IPS DF 4.7 (cell line): ENCODE measurements around the gene NDC80.
"Not testable (repeated sequence)": the region's sequence is repeated elsewhere in the genome, so short reads cannot be mapped to it uniquely, and the experiment has no call there.

ENCODE experiments used
- DNase-seq: peaks from one replicate; pipeline ENCODE4 v3.0.0-alpha.2; 2013; ENCODE audit warnings: low spot score; ENCODE audit errors: extremely low read depth

NDC80 gene

DNA sequence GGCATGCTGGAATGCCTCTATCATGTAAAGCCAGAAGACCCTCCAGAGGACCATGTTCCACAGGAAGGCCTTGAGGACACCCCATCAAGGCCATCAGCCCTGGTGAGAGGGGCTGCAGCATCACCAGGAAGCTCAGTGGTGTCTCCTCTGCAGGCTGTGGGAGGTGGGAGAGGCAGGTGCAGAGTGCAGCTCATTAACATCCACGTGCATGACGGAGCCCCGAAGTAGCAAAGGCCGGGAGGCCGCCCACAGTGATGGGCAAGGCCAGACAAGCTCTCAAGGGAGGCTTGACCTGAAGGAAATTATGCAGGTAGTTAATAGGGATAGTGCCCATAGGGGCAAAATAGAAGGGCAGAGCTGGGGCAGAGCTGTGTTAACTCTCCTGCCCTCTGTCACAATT lies 53.9 kb downstream of the NDC80 start:
- no peak for DNase-seq

DNA sequence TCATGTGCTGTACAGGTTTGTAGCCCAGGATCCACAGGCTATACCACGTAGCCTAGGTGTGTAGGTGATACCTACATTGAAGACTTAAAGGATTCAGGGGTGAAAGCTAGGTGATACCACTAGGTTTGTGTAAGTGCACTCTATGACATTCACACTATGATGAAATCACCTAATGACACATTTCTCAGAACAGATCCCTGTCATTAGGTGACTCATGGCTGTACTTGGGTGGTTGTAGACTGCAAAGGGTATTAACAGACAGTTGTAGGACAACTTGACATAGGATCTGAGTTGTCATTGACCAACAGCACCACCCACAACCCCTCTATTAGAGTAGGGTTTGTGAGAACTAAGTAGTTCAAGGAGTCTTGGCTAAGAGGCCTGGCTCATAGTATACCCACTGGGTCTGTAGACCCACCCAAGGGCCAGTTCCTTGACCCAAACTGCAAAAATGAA lies 56.5 kb downstream of the NDC80 start:
- no peak for DNase-seq

DNA sequence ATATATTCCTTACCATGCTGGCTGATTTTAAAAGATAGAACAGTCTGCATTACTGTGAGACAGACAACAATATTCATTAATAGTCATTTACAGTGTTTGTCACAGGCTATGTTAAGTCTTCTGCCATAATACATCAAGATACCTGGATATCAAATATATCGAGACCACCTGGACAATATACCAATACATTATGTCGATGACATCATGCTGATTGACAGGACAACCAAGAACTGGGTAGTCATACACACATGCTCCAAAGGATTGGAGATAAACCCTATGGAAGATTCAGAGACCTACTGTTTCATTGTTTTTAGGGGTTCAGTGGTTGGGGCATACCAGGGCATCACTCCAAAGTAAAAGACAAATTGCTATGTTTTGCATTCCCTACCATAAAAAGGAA lies 57.6 kb downstream of the NDC80 start:
- DNase-seq = no peak

DNA sequence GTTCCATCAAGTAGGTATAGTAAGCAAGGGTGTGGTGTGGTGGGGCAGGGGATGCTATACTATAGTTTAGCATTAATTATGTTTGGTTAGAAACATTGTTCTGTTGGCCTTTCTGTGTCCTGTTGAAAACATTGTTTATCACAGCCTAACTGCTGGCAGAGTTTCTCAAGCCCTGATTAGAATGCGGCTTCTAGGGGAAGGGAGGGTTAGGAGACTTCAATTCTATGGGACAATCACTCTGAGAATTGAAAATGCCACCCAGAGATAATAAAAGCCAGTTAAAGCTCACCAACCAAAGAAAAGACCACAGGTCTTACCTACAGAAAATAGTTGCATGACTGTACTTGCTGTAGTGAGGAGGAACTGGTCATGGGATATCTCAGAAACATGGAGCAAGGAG lies 64.2 kb downstream of the NDC80 start:
- DNase-seq = no peak

DNA sequence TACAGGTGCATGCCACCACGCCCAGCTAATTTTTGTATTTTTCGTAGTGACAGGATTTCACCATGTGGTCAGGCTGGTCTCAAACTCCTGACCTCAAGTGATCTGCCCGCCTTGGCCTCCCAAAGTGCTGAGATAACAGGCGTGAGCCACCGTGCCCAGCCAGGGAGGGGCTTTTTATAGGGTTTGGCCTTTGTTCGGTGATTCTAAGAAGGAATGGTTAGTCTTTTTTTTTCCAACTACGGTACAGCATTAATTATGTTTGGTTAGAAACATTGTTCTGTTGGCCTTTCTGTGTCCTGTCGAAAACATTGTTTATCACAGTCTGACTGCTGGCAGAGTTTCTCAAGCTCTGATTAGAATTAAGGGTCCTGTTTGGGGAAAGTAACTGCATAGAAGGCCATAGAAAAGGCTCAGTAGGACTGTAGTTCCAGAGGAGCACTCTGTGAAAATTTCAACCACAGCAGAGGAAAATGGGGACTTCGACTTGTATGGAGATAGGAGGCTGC lies 64.8 kb downstream of the NDC80 start:
- DNase-seq = no peak

DNA sequence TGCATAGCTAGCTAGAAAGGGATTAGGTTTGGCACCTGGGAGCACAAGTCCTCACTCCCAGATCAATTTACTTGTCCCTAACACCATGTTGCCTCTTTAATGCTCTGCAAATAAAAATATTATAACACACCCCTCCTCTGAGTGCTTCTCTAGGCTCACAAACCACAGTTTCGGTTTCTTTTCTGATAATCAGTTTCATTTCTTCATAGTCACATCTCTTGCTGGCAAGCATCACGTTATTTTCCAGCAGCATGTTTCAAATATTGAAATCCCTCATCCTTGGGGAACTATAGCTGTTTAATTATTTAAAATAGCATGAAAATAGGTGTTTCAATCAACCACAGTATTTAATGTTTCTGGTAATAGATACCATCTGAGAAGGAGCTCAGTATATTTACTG lies 70.3 kb downstream of the NDC80 start:
- no peak for DNase-seq

DNA sequence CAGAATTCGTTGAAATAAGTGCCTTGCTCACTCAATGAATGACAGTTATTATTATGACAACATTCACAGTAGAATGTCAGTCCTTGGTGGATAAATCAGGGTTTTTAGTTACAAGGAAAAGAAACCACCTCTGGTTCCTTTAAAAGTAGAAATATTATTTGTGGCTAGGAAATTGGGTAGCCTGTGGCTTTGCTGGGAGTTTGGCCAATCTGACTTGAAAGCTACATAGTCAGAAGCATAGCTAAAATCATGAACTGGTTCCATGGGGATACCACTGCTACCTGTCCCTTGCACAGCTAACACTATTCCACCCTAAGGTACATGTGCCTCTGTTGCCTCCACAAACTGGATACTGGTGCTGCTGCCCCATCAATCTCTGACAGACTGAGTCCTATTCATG lies 71.4 kb downstream of the NDC80 start:
- DNase-seq = no peak

DNA sequence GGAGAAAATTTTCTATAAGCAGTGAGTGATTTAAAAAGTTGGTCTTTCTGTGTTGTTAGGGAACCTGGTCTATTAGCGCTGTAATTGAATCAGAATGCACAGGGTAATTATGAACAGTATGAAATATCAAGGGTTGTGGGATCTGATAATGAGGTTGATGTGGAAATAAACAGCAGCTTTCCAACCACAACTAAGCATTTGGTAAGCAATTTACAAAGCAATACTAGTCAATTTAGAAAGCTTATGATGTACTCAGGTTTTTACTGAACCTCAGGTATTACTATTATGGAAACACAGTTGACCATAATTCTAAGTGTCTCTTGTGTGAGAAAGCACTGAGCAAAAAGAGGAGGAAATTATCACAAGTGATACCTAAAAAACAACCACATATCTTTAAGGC lies 73.2 kb downstream of the NDC80 start:
- DNase-seq = no peak

DNA sequence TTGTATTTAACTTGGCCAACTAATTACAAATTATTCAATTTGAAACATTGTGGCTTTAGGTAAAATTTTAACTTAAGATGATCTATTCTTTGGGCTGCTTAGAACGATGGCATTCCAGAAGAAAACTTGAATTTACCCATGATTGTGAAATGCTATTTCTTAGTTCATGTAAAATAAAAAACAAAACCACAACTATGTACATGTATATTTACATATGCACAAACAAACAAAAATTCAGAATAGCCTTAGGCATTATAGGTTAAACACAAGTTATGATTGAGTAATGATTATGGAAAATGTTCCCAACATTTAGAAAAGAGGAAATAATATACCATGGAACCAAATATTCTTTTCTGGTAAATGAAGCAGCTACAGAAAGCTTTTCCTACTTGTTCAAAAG lies 80.6 kb downstream of the NDC80 start:
- DNase-seq = no peak

DNA sequence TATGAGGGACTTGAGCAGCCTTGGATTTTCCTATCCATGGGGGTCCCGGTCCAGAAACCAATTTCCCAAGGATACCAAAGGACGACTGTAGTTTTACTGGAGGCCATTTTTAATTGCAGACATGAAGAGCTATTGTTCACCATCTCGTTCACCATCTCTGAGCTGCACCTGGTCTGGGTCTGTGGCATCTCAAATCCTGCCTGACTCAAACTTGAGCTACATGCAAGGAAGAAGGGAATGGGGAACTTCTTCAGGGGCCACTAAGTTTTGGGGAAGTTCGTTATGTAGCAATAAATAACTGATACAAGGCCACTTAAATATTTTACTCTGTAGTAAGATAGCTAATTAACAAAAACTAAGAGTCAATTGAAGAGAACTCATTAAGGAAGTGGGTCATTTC lies 82.1 kb downstream of the NDC80 start:
- DNase-seq = no peak

DNA sequence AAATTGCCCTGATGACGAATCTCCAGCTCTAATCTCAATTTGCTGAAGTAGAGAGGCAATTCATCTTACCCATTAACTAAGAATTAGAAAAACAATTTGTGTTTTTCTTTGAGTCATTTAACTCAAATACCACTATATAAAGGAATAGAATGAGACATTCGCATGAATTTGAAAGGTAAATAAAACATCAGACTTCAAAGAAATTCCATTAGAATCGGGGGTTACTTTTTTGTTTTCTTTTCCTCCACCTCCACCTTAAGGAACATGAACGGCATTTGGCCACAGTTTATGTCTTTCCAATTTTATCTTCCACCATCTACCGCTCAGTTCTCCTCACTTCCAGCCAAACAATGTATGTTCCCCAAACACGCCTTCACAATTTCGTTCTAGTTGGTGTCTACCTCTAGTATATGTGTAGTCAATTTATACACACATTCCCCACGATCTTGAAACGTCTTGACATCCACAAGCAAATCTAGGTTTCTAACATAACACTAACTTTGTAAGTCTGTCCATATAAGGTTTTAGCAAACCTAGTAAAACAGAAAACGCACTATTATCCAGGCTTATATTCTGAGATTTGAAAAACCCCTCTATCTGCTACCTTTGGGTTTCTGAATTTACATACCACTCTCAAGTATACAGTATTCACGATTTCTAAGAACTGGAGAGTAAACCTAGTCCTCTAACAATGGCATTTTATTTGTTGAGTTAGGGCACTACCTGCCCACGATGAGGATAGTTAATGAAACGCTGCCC lies 83.0 kb downstream of the NDC80 start:
- DNase-seq = no peak

DNA sequence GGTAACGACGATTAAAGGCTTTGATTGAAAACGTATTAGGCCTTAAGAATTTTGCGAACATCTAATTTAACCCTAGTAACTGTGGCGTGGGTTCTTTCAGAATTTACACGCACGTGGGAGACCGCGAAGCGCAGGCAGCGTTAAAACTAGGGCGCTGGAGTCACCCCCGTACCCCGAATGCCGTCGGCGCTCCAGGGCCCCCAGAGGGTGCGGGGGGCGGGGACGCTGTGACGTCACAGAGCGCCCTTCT lies 83.5 kb downstream of the NDC80 start:
- DNase-seq = no peak

DNA sequence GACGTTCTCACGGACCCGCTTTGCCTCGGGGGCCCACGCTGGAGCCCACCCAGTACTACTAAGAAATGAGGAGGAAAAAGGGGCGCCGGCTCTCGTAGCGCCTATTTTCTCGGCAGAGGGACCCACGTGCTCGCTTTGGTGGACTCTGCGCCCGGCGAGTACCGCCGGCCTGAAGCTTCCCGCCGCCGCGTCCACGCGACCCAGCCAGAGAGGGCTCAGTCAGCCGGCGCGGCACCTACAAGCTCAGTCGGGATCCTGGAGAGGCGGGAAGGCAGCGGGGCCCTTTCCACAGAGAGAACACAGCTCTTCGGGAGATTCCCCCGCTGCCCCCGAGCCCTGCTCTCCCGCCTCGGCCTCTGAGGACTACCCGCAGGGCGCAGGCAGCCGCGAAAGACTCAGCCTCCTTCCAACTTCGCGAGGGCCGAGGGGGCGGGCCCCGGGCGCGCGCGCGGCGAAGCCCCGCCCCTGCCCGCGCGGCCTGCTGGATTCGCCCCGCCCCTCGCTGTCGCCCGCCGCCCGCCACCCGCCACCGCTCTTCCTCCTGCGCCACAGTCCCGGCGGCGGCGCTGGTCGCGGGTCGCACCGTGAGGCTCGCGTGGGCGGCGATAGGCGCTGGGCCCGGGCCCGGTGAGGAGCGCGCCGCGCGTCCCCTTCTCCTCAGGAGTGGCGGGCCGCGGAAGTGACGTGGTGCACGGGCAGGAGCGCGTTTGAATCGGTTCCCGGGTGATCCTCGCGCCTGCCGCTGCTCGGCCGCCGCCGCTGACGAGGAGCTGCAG lies 84.0 kb downstream of the NDC80 start, which contains the start of gene SMCHD1:
TSS of gene SMCHD1 (plus strand) at position 549 of the 776 bp plus-strand sequence. CDS start 350 bp downstream, outside the sequence.
- DNase-seq = no peak

DNA sequence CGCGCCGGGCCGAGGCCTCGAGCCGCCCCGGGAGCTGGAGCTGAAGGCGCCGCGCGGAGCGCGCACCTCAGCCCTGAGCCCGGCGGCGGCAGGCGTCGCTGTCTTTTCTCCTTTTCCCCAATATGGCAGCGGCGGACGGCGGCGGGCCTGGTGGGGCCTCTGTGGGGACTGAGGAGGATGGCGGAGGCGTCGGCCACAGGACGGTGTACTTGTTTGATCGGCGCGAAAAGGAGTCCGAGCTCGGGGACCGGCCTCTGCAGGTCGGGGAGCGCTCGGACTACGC lies 84.5 kb downstream of the NDC80 start:
- DNase-seq = no peak

DNA sequence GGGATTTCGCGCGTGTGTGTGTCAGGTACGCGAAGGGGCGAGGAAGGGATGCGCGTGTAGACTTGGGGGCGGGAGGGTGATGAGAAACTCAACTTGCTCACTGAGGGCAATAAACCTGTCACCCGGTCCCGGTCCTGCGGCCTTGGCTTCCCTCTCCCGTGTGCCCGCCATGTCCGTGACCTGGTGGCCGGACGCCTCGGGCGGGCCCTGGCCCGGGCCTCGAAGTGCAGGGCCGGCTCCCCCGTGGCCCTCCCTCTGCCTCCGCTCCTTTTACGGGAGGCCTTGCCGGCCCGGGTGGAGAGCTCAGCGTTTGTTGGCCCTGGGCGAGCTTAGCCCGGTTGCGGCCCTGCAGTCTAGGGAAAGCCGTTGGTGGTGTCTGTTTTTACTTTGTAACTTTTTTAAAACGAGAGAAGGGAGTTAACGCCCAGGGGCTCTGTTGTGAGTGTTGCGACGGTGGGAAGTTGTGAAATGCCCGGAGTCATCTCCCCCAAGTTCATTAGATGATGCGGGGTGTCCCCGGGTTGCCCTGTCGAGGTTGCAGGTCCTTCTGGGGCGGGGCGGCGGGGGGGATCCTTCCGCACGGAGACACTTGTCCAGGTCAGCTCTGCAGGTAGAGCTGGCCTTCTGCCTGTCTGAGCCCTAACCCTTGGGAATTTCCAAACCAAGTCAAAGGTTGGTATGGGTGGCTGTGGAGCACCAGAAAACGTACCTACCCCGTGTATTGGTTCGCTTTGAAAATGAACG lies 85.1 kb downstream of the NDC80 start:
- DNase-seq = no peak

DNA sequence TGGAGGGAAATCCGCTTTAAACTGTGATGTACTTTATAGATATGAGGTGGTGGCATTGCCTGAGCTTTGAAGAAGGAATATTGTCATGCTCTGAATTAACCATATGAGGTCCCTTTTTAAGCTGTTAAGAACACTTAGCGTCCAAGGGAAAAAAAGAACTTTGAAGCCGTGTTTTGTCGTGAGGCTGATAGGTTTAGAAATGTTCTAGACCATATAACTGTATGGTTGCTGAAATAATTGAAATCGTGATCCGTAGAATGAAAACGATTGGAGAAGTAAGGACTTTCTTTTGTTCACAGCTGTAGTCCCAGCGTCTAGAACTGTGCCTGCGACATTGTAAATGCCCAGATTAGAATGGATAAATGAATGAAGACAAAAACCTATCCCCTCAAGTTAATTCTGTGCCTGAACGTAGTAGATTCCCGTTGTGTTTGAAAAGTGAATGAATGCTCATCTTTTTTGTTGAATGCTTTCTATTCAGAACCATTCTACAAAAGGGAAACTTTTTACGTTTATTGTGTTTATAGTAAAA lies 85.7 kb downstream of the NDC80 start:
- no peak for DNase-seq

DNA sequence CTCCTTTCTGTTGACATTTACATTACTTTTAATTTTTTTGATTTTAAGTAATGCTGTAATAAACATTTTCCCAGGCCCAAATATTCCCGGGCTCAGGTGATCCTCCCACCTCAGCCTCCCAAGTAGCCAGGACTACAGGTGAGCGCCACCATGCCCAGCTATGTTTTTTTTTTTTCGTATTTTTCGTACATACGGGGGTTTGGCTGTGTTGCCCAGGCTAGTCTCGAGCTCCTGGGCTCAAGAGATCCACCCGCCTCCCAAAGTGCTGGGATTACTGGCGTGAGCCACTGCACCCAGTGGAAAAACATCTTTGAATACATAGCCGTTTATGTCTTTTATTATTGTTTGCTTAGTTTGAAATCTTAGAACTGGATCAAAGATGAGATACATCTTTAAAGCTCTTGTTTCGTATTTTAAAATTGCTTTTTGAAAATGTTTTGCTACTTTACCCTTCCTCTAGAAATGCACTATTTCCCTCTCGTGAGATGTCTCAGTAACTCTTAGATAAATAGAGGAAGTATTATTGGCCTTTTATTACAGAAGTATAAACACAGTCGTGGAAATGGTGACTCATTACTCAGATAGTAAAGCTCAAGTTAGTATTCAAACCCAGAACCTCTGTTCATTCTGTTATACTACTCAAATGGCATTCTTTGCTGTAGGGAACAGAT lies 86.6 kb downstream of the NDC80 start:
- no peak for DNase-seq

DNA sequence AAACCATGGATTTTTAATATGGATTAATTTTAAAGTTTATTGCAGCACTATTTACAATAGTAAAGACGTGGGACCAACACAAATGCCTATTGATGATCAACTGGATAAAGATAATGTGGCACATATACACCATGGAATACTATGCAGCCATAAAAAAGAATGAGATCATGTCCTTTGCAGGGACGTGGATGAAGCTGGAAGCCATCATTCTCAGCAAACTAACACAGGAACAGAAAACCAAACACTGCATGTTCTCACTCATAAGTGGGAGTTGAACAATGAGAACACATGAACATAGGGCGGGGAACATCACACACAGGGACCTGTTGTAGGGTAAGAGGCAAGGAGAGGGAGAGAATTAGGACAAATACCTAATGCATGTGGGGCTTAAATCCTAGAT lies 89.5 kb downstream of the NDC80 start:
- DNase-seq = not testable (repeated sequence)

DNA sequence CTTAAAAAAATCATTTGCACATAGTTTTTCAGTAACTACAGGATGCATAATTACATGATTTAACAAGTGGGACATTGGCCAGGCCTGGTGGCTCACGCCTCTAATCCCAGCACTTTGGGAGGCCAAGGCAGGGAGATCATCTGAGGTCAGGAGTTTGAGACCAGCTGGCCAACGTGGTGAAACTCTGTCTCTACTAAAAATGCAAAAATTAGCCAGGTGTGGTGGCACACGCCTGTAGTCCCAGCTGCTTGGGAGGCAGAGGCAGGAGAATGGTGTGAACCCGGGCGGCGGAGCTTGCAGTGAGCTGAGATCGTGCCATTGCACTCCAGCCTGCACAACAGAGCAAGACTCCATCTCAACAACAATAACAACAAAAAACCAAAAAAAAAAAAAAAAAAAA lies 90.9 kb downstream of the NDC80 start:
- DNase-seq = not testable (repeated sequence)

DNA sequence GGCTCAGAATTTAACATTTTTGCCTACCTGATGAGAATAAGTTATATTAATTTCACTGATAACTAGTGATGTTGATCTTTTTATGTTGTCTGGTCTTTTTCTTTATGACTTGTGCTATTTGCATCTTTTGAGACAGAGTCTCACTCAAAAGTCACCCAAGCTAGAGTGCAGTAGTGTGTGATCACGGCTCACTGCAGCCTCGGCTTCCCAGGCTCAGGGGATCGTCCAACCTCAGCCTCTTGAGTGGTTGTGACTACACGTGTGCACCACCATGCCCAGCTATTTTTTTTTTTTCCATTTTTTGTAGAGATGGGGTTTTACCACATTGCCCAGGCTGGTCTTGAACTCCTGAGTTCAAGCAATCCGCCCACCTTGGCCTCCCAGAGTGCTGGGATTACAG lies 91.6 kb downstream of the NDC80 start:
- DNase-seq = no peak
